Measurements from ENCODE around the gene ZDHHC14. TPM values are rescaled to one million over a fixed set of nuclear protein-coding genes. Genes with fewer than 3 reads are reported as not detected.
A peak's percentile ranks its signal among the peaks of the same experiment; 100 is the strongest.

ZDHHC14 gene
- total RNA-seq, 1 experiment from 2014 or later: 3.8 TPM

DNA sequence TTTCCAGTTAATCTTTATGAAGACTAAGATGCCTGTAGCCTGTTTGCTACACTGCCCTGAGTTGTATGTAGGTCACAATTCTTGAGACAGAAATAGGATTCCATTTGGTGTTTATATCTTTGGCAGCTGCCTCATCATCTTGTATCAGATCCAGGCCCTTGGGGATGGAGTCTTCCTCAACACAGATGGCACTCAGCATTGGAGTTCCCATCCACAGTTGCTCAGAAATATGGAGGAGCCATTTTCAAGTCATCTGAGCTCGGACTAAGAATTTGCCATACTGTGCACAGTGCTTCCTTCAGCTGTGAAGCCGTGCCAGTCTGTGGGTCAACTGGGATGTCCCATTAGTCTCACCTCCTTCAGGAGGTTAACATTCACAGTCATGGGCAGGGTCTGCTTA, 156.6 kb downstream of the ZDHHC14 start:
- DNase-seq (ENCODE audit: low spot score): peak; percentile 97
- in situ Hi-C loops (cut with HindIII; ENCODE audit: low sequenced_read_pairs): no loop called here

DNA sequence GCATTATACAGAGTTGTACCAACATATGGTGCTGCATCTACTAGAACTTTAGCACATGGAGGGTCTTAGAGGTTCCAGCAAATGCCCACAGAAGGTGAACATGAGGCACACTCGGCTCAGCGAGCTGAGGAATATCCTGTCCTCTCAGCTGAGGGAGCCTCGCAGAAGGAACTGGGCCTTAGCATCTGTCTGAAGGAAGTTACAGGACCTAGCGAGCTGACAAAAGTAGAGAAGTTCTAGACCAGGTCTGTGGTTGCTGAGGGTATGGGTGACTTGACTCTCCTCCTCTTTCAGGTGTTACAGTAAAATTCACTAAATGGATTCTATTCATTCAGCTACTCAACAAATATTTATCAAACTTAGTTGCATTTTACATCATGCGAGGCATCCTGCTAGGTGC, 157.2 kb downstream of the ZDHHC14 start:
- no peak for DNase-seq (ENCODE audit: low spot score)
- in situ Hi-C loops (cut with HindIII; ENCODE audit: low sequenced_read_pairs): no loop called here

DNA sequence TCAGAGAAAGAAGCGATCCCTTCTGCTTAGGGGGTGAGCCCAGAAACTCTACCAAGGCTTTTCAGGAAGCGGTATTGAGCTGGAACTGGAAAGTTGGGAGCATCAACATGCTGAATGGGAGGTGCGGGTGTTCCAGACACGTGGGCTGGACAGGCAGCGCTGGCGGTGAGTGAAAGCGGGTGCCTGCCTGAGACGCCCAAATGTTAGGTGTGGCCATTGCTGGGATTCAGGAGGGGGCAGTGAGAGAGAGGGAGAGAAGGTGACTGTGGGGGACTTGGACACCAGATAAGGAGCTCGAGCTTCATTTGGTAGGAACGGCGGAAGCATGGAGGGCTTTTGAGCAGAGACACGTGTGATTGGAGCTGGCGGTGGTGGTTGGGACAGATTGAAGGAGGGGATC, 157.7 kb downstream of the ZDHHC14 start:
- in situ Hi-C loops (cut with HindIII; ENCODE audit: low sequenced_read_pairs): no loop called here
- no peak for DNase-seq (ENCODE audit: low spot score)

DNA sequence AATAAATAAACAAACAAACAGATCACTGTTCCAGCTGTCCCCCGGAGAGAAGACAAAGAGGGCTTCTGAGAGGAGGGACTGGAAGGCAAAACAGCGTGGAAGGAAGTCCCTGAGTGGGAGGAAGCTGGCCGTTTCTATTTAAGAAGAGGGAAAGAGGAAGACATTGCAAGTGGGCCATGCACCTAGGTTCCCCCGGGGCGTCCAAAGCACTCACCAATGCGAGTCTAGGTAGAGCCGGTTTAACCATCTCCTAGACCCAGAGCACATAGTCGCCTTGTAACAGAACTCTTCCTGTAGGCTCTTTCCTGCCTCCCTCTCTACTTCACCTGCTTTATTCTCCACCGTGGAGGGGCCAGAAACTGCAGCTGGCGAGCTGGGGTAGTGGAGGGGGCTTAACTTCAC, 158.4 kb downstream of the ZDHHC14 start:
- DNase-seq (ENCODE audit: low spot score): no peak
- in situ Hi-C loops (cut with HindIII; ENCODE audit: low sequenced_read_pairs): no loop called here

GRCh38 chr6:157539900-157540752, 159.1 kb downstream of the ZDHHC14 start:
- DNase-seq (ENCODE audit: low spot score): no peak
- in situ Hi-C loops (cut with HindIII; ENCODE audit: low sequenced_read_pairs): no loop called here

DNA sequence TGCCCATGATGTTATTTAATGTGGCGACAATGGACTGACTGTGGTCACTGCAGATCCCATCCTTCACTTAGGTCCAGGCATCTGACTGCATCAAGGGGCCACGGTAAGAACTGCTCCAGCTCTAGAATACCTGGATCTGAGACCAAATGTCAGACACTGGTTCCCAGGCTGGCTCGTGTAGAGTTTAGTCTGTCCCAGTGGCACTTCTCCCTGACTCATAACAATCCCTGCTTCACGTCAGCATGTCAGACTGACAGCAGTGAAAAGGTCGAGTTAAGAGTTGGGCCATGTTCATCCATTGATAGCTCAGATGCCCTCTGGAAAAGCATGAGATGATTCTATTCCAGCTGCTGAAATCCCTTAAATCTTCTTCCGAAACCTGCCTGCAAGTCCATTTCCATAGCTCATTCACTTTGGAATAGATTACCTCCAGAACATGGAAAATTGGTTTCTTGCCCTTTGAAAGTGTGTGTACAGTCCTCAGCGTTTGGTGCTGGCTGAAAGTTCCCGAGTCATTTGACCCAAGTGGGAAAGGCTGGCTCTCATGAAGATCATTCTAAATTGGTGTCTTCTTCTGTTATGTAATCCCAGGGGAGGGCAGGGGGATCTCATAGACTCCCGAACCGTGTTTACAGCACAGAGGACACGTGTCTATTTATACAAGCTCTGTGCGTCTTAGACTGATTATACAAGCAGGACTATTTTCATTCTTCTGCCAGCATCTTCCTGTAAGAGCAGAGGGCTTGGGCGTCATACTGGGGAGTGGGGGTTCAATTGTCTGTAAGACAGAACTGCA, 160.8 kb downstream of the ZDHHC14 start:
- no peak for DNase-seq (ENCODE audit: low spot score)
- in situ Hi-C loops (cut with HindIII; ENCODE audit: low sequenced_read_pairs): no loop called here

DNA sequence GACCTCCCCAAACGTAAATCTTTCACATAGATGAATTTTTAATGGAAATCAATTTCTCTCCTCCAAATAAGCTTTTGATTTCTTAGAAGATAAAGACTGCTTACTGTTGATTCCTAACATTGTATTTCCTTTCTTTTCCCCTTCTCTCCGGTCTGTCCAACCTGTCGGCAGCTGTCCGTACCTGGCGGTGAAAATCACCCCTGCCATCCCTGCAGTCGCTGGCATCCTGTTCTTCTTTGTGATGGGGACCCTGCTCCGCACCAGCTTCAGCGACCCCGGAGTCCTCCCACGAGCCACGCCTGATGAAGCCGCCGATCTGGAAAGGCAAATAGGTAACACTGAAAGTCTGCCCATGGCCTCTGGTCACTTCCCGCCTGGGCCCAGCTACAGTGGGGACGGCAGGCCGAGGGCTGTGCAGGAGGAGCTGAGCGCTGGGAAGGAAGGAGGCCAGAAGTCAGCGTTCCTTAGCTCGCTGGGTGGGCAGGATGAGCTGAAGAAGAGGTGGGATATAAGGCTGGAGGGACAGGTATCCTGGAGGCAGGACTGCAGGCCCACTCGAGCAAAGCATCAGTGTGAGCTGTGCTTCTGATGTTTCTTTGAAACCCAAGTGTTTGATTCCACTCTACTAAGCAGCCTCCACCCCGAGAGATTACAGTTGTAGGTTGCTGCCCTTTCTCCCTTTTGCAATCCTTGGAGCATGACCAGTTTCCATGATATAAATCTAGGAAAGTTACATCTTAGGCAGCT, 161.6 kb downstream of the ZDHHC14 start:
- in situ Hi-C loops (cut with HindIII; ENCODE audit: low sequenced_read_pairs): no loop called here
- DNase-seq (ENCODE audit: low spot score): no peak

DNA sequence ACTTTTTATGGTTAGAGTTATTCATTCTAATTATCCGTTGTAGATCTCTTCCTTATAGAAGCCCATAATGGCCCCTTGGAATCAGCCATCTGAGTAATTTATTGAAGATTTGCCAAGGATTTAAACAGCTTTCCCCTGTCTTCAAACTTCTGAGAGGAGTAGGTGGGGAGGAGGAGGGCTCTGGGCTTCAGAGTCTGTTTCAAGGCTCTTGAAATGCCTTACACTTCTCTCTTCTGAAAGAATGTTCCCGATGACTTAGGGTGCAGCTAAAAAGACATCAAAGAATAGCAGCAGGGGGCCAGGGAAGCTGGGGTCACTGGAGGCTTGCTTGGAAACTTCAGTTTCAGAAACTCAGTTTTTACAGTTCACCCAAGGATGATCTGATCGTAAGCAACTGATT, 165.3 kb downstream of the ZDHHC14 start:
- DNase-seq (ENCODE audit: low spot score): no peak
- in situ Hi-C loops (cut with HindIII; ENCODE audit: low sequenced_read_pairs): no loop called here

DNA sequence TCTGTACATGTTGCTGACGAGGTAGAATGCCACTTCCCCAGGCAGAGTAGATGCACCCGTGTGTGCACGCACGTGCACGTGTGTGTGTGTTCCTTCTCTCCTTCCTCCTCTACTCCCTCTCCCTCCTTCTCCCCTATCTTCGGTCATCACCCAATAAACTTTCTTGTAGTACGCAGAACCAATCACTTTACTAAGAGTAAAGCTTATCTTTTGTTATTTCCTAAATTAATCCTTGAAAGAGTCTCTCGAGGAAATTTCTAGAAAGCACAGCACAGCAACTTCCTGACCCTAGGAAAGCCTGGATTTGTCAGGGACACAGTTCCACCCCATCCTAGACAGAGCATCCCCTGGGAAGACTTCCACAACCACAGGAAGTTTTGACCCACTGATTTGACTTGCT, 166.1 kb downstream of the ZDHHC14 start:
- no peak for DNase-seq (ENCODE audit: low spot score)
- in situ Hi-C loops (cut with HindIII; ENCODE audit: low sequenced_read_pairs): no loop called here

- in situ Hi-C loops (cut with HindIII; ENCODE audit: low sequenced_read_pairs): no loop called here
- DNase-seq (ENCODE audit: low spot score): no peak
Measured at GRCh38 chr6:157548635-157549467, 167.9 kb downstream of the ZDHHC14 start.

DNA sequence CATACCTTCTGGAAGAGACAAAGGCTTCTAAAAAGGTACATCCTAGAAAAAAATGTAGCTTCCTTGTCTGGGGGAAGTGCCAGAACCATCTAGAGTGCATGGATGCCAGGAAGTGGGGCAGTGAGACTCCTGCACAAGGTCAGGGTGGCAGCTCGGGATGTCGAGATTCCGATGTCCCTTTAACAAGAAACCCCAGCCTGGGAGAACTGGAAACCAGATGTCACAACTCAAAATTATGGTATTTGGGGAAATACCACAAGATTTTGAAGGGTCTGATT, 168.4 kb downstream of the ZDHHC14 start:
- DNase-seq (ENCODE audit: low spot score): no peak

GRCh38 chr6:157550114-157550989, 169.4 kb downstream of the ZDHHC14 start:
- in situ Hi-C loops (cut with HindIII; ENCODE audit: low sequenced_read_pairs): no loop called here
- DNase-seq (ENCODE audit: low spot score): no peak

More for the DNA sequence above, 168.4 kb downstream of the ZDHHC14 start:
- in situ Hi-C loops (cut with HindIII; ENCODE audit: low sequenced_read_pairs): no loop called here

- DNase-seq (ENCODE audit: low spot score): no peak
- in situ Hi-C loops (cut with HindIII; ENCODE audit: low sequenced_read_pairs): no loop called here
Measured at GRCh38 chr6:157551041-157551832, 170.2 kb downstream of the ZDHHC14 start.

DNA sequence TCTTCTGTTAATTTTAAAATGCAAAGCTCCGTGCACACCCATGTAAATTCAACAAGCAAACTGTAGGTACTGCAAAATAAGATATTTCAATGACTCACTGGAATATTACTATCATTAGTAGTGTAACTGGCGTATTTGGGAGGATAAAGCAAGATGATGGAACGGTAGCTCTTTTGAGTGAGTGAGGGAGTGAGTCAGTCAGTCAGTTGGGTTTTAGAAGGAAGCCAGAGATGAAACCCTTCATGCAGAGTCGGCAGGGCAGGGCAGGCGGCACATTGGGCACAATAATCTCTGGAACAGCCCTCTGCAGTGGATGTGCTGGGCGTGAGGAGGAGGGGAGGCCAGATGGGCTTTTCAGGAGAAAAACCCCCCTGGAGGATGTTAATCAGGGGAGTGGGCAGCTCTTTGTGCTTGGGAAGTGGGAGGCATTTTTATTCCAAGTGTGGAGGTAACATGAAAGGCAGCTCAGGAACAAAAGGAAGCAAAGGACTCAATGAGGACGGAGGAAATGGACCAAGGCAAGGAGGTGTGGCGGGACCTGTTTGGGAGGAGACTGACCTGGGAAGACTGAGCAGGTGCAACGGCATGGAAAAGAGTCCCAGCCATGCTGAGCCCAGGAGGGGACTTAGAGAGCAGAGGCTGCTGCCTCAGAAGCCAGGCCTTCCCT, 171.2 kb downstream of the ZDHHC14 start:
- DNase-seq (ENCODE audit: low spot score): no peak

DNA sequence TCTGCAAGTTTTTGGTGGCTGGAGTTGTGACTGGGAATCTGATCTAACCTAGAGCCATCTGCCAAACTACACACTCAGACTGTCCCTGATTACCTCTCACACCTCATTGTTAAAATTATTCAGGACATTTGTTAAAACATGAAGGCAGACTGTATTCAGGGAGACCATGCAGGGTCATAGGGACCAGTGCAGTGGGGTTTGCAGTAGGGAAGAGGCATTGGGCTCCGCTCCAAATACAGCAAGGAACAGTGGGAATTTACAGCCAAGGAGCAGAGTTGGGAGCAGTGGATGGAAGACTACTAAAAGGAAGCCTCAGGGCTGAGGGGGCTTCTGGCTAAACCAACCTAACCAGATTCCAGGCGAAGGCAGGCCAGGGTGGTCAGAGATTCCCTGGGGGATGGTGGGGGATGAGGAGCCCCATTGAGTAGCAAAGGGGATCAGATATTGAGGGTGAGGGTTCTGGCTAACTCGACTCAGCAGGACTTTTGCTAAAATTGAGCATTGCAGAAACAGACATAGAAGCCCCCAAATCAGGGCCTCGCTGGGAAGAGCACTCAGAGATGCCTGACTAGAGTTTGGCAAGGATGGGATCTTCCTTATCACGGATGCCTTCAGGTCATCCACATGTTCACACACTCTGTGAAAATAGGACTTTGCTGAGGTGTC, 172.0 kb downstream of the ZDHHC14 start:
- in situ Hi-C loops (cut with HindIII; ENCODE audit: low sequenced_read_pairs): no loop called here
- no peak for DNase-seq (ENCODE audit: low spot score)

More for the DNA sequence above, 171.2 kb downstream of the ZDHHC14 start:
- in situ Hi-C loops (cut with HindIII; ENCODE audit: low sequenced_read_pairs): no loop called here

GRCh38 chr6:157554747-157555146, 173.8 kb downstream of the ZDHHC14 start:
- in situ Hi-C loops (cut with HindIII; ENCODE audit: low sequenced_read_pairs): no loop called here
- no peak for DNase-seq (ENCODE audit: low spot score)
